GM12878 (cell line): ENCODE measurements around the gene ASIC5. TPM values are rescaled to one million over a fixed set of nuclear protein-coding genes. Genes with fewer than 3 reads are reported as not detected.

ENCODE experiments used
- ATF7 ChIP-seq: fragments of 450-650 bp; IDR thresholded peaks from 2 replicates; pipeline ENCODE4 v1.6.1; 2016; ENCODE audit warnings: low read depth, mild to moderate bottlenecking
- BMI1 ChIP-seq: fragments of 450-650 bp; IDR thresholded peaks from 2 replicates; pipeline ENCODE4 v1.6.1; 2016; ENCODE audit warnings: mild to moderate bottlenecking, moderate library complexity, borderline replicate concordance
- HDAC6 ChIP-seq: fragments of 200-600 bp; sonication (generic); IDR thresholded peaks from one replicate; pipeline ENCODE4 v1.8.0; 2017; ENCODE audit warnings: antibody characterized with exemption; ENCODE audit not compliant: unreplicated experiment
- IKZF2 ChIP-seq, 2 experiments: fragments of 450-650 bp; IDR thresholded peaks; 2 replicates each; pipeline ENCODE4 v1.6.1; 2017; ENCODE audit warnings: mild to moderate bottlenecking in 2 of 2, moderate library complexity in 2 of 2
- LARP7 ChIP-seq: fragments of 450-650 bp; IDR thresholded peaks from 2 replicates; pipeline ENCODE4 v1.6.1; 2017; ENCODE audit warnings: mild to moderate bottlenecking
- MTA2 ChIP-seq: fragments of 450-650 bp; IDR thresholded peaks from 2 replicates; pipeline ENCODE4 v1.6.1; 2016; ENCODE audit warnings: low read depth, mild to moderate bottlenecking, moderate library complexity
- NBN ChIP-seq: fragments of 450-650 bp; IDR thresholded peaks from 2 replicates; pipeline ENCODE4 v1.6.1; 2016
- RFX5 ChIP-seq: IDR thresholded peaks from 2 replicates; pipeline ENCODE4 v1.6.1; 2011; ENCODE audit warnings: low read depth, low read length, improper control_type of control experiment
- SP1 ChIP-seq: IDR thresholded peaks from one replicate; pipeline ENCODE4 v1.6.1; 2011; ENCODE audit warnings: low read depth, low read length
- STAT1 ChIP-seq: fragments of 450-650 bp; conservative IDR thresholded peaks from 2 replicates; pipeline ENCODE4 v1.6.1; 2014; ENCODE audit warnings: antibody characterized with exemption, mild to moderate bottlenecking
- TAF1 ChIP-seq: IDR thresholded peaks from 2 replicates; pipeline ENCODE4 v1.6.1; 2011; ENCODE audit warnings: mild to moderate bottlenecking, low read depth, low read length, borderline replicate concordance
- polyA plus RNA-seq, 11 experiments: library from polyadenylated mRNA; depleted of rRNA in 4 of 11; unstranded in 6 of 11; stranded (reverse) in 5 of 11; fragments of >200 nt; fragmentation: Nextera tagmentation in 4 of 11; fragmentation: Illumina TruSeq in 1 of 11; extraction: Ambion mirVana in 4 of 11; extraction: Trizol in 1 of 11; gene quantifications; 1 replicate in 1 of 11; 2 replicates in 10 of 11; pipeline versions ENCODE4 v1.2.1 to v1.2.3, GENCODE V29; 2011 to 2016; ENCODE audit warnings: inconsistent platforms in 2 of 11, missing spikeins in 2 of 11, low read depth in 1 of 11
- total RNA-seq, 4 experiments: library from RNA; depleted of rRNA in 3 of 4; stranded (reverse); fragments of >200 nt in 3 of 4; fragmentation: Illumina TruSeq in 1 of 4; extraction: Trizol in 1 of 4; gene quantifications; 2 replicates each; pipeline versions ENCODE4 v1.2.1 to v1.2.3, GENCODE V29; 2013 to 2021
- TF ChIP-seq, protein P1 (sequence below): fragments of 450-650 bp; IDR thresholded peaks from 2 replicates; pipeline ENCODE4 v1.6.1; 2014; ENCODE audit warnings: mild to moderate bottlenecking
- TF ChIP-seq, protein P2 (sequence below): fragments of 450-650 bp; IDR thresholded peaks from 2 replicates; pipeline ENCODE4 v1.6.1; 2017; ENCODE audit warnings: mild to moderate bottlenecking, moderate library complexity
- TF ChIP-seq, protein P3 (sequence below): IDR thresholded peaks from 2 replicates; pipeline ENCODE4 v1.6.1; 2012; ENCODE audit warnings: improper control_type of control experiment, low read depth, low read length; ENCODE audit not compliant: insufficient replicate concordance
- TF ChIP-seq, protein P4 (sequence below): fragments of 450-650 bp; IDR thresholded peaks from 2 replicates; pipeline ENCODE4 v1.6.1; 2016; ENCODE audit warnings: mild to moderate bottlenecking, moderate library complexity, borderline replicate concordance

ASIC5 gene
- total and polyA plus RNA-seq, 10 of the 15 experiments (the other 5 are each of a cell fraction or from before 2014, with no cell fraction given), result not detected

DNA sequence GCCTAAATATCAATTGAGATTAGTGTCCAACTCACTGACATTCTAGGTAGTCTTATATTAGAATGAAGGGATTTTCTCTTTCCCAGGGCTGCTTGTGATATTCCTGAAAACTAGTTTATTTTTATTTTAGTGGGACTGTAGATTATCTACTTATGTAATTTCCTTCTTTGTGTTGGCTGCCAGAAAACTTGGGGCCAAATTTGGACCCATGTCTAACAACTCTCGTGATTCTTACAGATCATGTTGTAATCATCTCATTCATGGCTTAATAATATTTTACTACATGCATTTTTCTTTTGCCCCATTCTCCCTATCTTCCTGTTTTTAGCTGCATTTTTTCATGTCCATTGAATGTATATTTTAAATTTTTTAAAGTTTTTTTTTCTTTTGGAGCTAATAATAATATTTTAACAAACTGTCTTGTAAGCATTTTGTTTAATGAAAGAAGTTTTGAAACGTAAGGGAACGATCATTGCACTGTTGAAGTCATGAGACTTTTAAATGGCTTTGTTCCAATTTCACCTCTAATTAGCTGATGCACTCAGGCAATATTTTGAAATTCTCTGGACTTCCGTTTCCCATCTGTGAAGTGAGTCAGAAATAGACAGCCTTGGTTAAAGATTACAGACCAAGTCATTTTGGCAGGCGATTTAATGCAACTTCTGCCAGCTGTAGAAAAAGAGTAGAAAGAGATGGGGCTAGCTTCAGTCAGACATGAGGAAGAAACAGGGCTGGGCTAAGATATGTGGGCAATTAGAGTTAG, 23.1 kb upstream of the ASIC5 start (continued):
- TF ChIP-seq, protein P1, sequence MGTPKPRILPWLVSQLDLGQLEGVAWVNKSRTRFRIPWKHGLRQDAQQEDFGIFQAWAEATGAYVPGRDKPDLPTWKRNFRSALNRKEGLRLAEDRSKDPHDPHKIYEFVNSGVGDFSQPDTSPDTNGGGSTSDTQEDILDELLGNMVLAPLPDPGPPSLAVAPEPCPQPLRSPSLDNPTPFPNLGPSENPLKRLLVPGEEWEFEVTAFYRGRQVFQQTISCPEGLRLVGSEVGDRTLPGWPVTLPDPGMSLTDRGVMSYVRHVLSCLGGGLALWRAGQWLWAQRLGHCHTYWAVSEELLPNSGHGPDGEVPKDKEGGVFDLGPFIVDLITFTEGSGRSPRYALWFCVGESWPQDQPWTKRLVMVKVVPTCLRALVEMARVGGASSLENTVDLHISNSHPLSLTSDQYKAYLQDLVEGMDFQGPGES, result no peak
- TF ChIP-seq LARP7, result no peak
- no peak for TF ChIP-seq TAF1
- TF ChIP-seq SP1, result no peak
- TF ChIP-seq, protein P2, sequence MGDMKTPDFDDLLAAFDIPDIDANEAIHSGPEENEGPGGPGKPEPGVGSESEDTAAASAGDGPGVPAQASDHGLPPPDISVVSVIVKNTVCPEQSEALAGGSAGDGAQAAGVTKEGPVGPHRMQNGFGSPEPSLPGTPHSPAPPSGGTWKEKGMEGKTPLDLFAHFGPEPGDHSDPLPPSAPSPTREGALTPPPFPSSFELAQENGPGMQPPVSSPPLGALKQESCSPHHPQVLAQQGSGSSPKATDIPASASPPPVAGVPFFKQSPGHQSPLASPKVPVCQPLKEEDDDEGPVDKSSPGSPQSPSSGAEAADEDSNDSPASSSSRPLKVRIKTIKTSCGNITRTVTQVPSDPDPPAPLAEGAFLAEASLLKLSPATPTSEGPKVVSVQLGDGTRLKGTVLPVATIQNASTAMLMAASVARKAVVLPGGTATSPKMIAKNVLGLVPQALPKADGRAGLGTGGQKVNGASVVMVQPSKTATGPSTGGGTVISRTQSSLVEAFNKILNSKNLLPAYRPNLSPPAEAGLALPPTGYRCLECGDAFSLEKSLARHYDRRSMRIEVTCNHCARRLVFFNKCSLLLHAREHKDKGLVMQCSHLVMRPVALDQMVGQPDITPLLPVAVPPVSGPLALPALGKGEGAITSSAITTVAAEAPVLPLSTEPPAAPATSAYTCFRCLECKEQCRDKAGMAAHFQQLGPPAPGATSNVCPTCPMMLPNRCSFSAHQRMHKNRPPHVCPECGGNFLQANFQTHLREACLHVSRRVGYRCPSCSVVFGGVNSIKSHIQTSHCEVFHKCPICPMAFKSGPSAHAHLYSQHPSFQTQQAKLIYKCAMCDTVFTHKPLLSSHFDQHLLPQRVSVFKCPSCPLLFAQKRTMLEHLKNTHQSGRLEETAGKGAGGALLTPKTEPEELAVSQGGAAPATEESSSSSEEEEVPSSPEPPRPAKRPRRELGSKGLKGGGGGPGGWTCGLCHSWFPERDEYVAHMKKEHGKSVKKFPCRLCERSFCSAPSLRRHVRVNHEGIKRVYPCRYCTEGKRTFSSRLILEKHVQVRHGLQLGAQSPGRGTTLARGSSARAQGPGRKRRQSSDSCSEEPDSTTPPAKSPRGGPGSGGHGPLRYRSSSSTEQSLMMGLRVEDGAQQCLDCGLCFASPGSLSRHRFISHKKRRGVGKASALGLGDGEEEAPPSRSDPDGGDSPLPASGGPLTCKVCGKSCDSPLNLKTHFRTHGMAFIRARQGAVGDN, result 0 out of 2 replicates have a peak, but pooled peaks have one; percentile 37
- TF ChIP-seq BMI1, result 0 out of 2 replicates have a peak, but pooled peaks have one; percentile 45
- TF ChIP-seq, protein P3, sequence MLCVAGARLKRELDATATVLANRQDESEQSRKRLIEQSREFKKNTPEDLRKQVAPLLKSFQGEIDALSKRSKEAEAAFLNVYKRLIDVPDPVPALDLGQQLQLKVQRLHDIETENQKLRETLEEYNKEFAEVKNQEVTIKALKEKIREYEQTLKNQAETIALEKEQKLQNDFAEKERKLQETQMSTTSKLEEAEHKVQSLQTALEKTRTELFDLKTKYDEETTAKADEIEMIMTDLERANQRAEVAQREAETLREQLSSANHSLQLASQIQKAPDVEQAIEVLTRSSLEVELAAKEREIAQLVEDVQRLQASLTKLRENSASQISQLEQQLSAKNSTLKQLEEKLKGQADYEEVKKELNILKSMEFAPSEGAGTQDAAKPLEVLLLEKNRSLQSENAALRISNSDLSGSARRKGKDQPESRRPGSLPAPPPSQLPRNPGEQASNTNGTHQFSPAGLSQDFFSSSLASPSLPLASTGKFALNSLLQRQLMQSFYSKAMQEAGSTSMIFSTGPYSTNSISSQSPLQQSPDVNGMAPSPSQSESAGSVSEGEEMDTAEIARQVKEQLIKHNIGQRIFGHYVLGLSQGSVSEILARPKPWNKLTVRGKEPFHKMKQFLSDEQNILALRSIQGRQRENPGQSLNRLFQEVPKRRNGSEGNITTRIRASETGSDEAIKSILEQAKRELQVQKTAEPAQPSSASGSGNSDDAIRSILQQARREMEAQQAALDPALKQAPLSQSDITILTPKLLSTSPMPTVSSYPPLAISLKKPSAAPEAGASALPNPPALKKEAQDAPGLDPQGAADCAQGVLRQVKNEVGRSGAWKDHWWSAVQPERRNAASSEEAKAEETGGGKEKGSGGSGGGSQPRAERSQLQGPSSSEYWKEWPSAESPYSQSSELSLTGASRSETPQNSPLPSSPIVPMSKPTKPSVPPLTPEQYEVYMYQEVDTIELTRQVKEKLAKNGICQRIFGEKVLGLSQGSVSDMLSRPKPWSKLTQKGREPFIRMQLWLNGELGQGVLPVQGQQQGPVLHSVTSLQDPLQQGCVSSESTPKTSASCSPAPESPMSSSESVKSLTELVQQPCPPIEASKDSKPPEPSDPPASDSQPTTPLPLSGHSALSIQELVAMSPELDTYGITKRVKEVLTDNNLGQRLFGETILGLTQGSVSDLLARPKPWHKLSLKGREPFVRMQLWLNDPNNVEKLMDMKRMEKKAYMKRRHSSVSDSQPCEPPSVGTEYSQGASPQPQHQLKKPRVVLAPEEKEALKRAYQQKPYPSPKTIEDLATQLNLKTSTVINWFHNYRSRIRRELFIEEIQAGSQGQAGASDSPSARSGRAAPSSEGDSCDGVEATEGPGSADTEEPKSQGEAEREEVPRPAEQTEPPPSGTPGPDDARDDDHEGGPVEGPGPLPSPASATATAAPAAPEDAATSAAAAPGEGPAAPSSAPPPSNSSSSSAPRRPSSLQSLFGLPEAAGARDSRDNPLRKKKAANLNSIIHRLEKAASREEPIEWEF, result peak; percentile 50
- peak; percentile 98 for TF ChIP-seq MTA2
- peak; percentile 63 for TF ChIP-seq NBN
- peak; percentile 77 for TF ChIP-seq ATF7
- peak; percentile 82 to 87; a peak in 3 of 4 replicates for TF ChIP-seq IKZF2 (IDR thresholded peaks at IDR 0.05)
- TF ChIP-seq, protein P4, sequence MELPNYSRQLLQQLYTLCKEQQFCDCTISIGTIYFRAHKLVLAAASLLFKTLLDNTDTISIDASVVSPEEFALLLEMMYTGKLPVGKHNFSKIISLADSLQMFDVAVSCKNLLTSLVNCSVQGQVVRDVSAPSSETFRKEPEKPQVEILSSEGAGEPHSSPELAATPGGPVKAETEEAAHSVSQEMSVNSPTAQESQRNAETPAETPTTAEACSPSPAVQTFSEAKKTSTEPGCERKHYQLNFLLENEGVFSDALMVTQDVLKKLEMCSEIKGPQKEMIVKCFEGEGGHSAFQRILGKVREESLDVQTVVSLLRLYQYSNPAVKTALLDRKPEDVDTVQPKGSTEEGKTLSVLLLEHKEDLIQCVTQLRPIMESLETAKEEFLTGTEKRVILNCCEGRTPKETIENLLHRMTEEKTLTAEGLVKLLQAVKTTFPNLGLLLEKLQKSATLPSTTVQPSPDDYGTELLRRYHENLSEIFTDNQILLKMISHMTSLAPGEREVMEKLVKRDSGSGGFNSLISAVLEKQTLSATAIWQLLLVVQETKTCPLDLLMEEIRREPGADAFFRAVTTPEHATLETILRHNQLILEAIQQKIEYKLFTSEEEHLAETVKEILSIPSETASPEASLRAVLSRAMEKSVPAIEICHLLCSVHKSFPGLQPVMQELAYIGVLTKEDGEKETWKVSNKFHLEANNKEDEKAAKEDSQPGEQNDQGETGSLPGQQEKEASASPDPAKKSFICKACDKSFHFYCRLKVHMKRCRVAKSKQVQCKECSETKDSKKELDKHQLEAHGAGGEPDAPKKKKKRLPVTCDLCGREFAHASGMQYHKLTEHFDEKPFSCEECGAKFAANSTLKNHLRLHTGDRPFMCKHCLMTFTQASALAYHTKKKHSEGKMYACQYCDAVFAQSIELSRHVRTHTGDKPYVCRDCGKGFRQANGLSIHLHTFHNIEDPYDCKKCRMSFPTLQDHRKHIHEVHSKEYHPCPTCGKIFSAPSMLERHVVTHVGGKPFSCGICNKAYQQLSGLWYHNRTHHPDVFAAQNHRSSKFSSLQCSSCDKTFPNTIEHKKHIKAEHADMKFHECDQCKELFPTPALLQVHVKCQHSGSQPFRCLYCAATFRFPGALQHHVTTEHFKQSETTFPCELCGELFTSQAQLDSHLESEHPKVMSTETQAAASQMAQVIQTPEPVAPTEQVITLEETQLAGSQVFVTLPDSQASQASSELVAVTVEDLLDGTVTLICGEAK, result peak; percentile 47; the same call in 1 of the 2 replicates
- TF ChIP-seq RFX5, result no peak
- no peak for TF ChIP-seq STAT1
- no peak for TF ChIP-seq HDAC6
